ENCODE results near the gene PDE10A. TPM values are rescaled to one million over a fixed set of nuclear protein-coding genes. Genes with fewer than 3 reads are reported as not detected.

Gene PDE10A
- total RNA-seq, 1 experiment from 2014 or later: 3.1 TPM

- TF ChIP-seq ETV6 (CRISPR knock-in tag; IDR thresholded peaks at IDR 0.05) (no peak), ZBTB43 (CRISPR knock-in tag; IDR thresholded peaks at IDR 0.05) (no peak), ZSCAN18 (CRISPR knock-in tag; IDR thresholded peaks at IDR 0.05) (no peak), EMX1 (CRISPR knock-in tag; IDR thresholded peaks at IDR 0.05) (no peak), USF2 (CRISPR knock-in tag; IDR thresholded peaks at IDR 0.05) (no peak), NR3C1 (CRISPR knock-in tag; conservative IDR thresholded peaks at IDR 0.05; ENCODE audit: low read depth) (no peak)
These were observed 7.8 kb downstream of the PDE10A start (continued) for GRCh38 chr6:165655191-165655590.

GRCh38 chr6:165654144-165654543, 8.9 kb downstream of the PDE10A start:
- 0 out of 2 replicates have a peak, but pooled peaks cover 6% of the 10 kb centered on the region for H3K9me3 Mint-ChIP-seq
- H3K4me1 Mint-ChIP-seq: no peaks in the 10 kb centered on the region; the same call in 1 of the 2 replicates
- TF ChIP-seq ZNF232 (CRISPR knock-in tag; IDR thresholded peaks at IDR 0.05) (no peak), FOXP1 (CRISPR knock-in tag; IDR thresholded peaks at IDR 0.05; ENCODE audit: borderline replicate concordance) (no peak), ATF6 (CRISPR knock-in tag; IDR thresholded peaks at IDR 0.05) (no peak), USF2 (CRISPR knock-in tag; IDR thresholded peaks at IDR 0.05) (no peak), ERG (CRISPR knock-in tag; IDR thresholded peaks at IDR 0.05) (no peak), MXD4 (CRISPR knock-in tag; IDR thresholded peaks at IDR 0.05; ENCODE audit: borderline replicate concordance) (no peak), TCF7 (CRISPR knock-in tag; IDR thresholded peaks at IDR 0.05; ENCODE audit: low read depth) (no peak), JUN (CRISPR knock-in tag; IDR thresholded peaks at IDR 0.05) (no peak), CBFB (CRISPR knock-in tag; IDR thresholded peaks at IDR 0.05; ENCODE audit: low read depth) (no peak), ZNF416 (CRISPR knock-in tag; IDR thresholded peaks at IDR 0.05) (no peak), AR (CRISPR knock-in tag; IDR thresholded peaks at IDR 0.05) (no peak), ETV6 (CRISPR knock-in tag; IDR thresholded peaks at IDR 0.05) (no peak), MLX (CRISPR knock-in tag; IDR thresholded peaks at IDR 0.05) (no peak)
- DNase-seq (ENCODE audit: low spot score): no peak
- no peak overlapping the region for H3K27ac Mint-ChIP-seq
- POLR2A ChIA-PET: no interaction called here
- no peak for ATAC-seq
- peaks cover 18% of the 10 kb centered on the region; the same call in 1 of the 2 replicates for H3K27me3 Mint-ChIP-seq (ENCODE audit: low read depth)
- CTCF ChIA-PET: no interaction called here
- H3K4me3 Mint-ChIP-seq: no peak overlapping the region
- H3K36me3 Mint-ChIP-seq: no peaks in the 10 kb centered on the region

Measured in WTC11 (cell line).